HepG2 (cell line): Measurements from ENCODE around the gene ASIC3. TPM values are rescaled to one million over a fixed set of nuclear protein-coding genes. Genes with fewer than 3 reads are reported as not detected.

Experiments used
- ATF7-NPFF ChIP-seq: sonication (generic); formaldehyde crosslinking; IDR thresholded peaks from 2 replicates; pipeline ENCODE4 v1.8.1; 2023; ENCODE audit warnings: mild to moderate bottlenecking, low read depth, missing genetic modification reagents, moderate library complexity
- CBX1 ChIP-seq: IDR thresholded peaks from one replicate; pipeline ENCODE4 v1.6.1; 2016; ENCODE audit warnings: antibody characterized with exemption, low read depth
- DNMT3B ChIP-seq: conservative IDR thresholded peaks from 2 replicates; pipeline ENCODE4 v1.6.1; 2016; ENCODE audit warnings: missing biosample characterization, control low read depth
- EEA1 ChIP-seq: sonication (generic); formaldehyde crosslinking; IDR thresholded peaks from 2 replicates; pipeline ENCODE4 v1.5.1; 2020; ENCODE audit warnings: mild to moderate bottlenecking, missing genetic modification reagents, borderline replicate concordance
- ESRRA ChIP-seq: sonication (generic); formaldehyde crosslinking; IDR thresholded peaks from 2 replicates; pipeline ENCODE4 v1.5.1; 2020; ENCODE audit warnings: mild to moderate bottlenecking, low read depth, missing genetic modification reagents
- ETV6 ChIP-seq: sonication (generic); formaldehyde crosslinking; conservative IDR thresholded peaks from 2 replicates; pipeline ENCODE4 v1.4.0; 2020; ENCODE audit warnings: missing genetic modification reagents
- FOXA1 ChIP-seq, 2 experiments: fragments of 450-650 bp in 1 of 2; sonication (generic) in 1 of 2; formaldehyde crosslinking in 1 of 2; IDR thresholded peaks; 2 replicates each; pipeline versions ENCODE4 v1.4.0 to v1.6.1; 2016 to 2020; ENCODE audit warnings: missing genetic modification reagents in 1 of 2
- GATAD1 ChIP-seq: IDR thresholded peaks from 2 replicates; pipeline ENCODE4 v1.6.1; 2016; ENCODE audit warnings: missing genetic modification reagents, missing compliant biosample characterization
- HMG20A ChIP-seq: IDR thresholded peaks from 2 replicates; pipeline ENCODE4 v1.6.1; 2016; ENCODE audit warnings: borderline replicate concordance
- KLF11 ChIP-seq: IDR thresholded peaks from 2 replicates; pipeline ENCODE4 v1.6.1; 2016; ENCODE audit warnings: missing compliant biosample characterization
- NCOA2 ChIP-seq: sonication (generic); formaldehyde crosslinking; IDR thresholded peaks from 2 replicates; pipeline ENCODE4 v1.8.0; 2022; ENCODE audit warnings: inconsistent platforms
- RBFOX2 ChIP-seq: fragments of 200-400 bp; formaldehyde crosslinking; IDR thresholded peaks from 2 replicates; pipeline ENCODE4 v1.6.1; 2017; ENCODE audit warnings: low read depth, mild to moderate bottlenecking, low read length
- RBM39 ChIP-seq: fragments of 200-400 bp; formaldehyde crosslinking; IDR thresholded peaks from one replicate; pipeline ENCODE4 v1.6.1; 2018; ENCODE audit warnings: antibody characterized with exemption, mild to moderate bottlenecking, low read depth, low read length; ENCODE audit not compliant: poor library complexity, severe bottlenecking
- SIN3A ChIP-seq: IDR thresholded peaks from 2 replicates; pipeline ENCODE4 v1.6.1; 2011; ENCODE audit warnings: low read depth, mild to moderate bottlenecking, control low read depth, low read length, borderline replicate concordance
- SOX6 ChIP-seq, 2 experiments: fragments of 450-650 bp in 1 of 2; sonication (generic) in 1 of 2; formaldehyde crosslinking in 1 of 2; IDR thresholded peaks; 2 replicates each; pipeline versions ENCODE4 v1.4.0 to v1.6.1; 2017 to 2020; ENCODE audit warnings: antibody characterized with exemption in 1 of 2, mild to moderate bottlenecking in 1 of 2, missing genetic modification reagents in 1 of 2
- YEATS4 ChIP-seq: sonication (generic); formaldehyde crosslinking; IDR thresholded peaks from 2 replicates; pipeline ENCODE4 v1.4.0; 2020; ENCODE audit warnings: missing genetic modification reagents, borderline replicate concordance
- ZNF253 ChIP-seq: sonication (generic); formaldehyde crosslinking; IDR thresholded peaks from 2 replicates; pipeline ENCODE4 v1.8.0; 2022; ENCODE audit warnings: mild to moderate bottlenecking, missing genetic modification reagents, borderline replicate concordance
- ZNF430 ChIP-seq: sonication (generic); formaldehyde crosslinking; IDR thresholded peaks from 2 replicates; pipeline ENCODE4 v1.9.0; 2021; ENCODE audit warnings: mild to moderate bottlenecking, missing genetic modification reagents
- ZNF615 ChIP-seq: sonication (generic); formaldehyde crosslinking; IDR thresholded peaks from 2 replicates; pipeline ENCODE4 v1.5.0; 2020; ENCODE audit warnings: mild to moderate bottlenecking, missing genetic modification reagents, borderline replicate concordance
- ZNF724P ChIP-seq: sonication (generic); formaldehyde crosslinking; IDR thresholded peaks from 2 replicates; pipeline ENCODE4 v1.8.0; 2022; ENCODE audit warnings: missing genetic modification reagents, borderline replicate concordance
- ZNF816 ChIP-seq: sonication (generic); formaldehyde crosslinking; IDR thresholded peaks from 2 replicates; pipeline ENCODE4 v1.8.0; 2022; ENCODE audit warnings: missing genetic modification reagents, mild to moderate bottlenecking, borderline replicate concordance
- polyA plus RNA-seq, 8 experiments: library from polyadenylated mRNA; depleted of rRNA in 3 of 8; stranded (reverse) in 7 of 8; unstranded in 1 of 8; fragments of >200 nt; fragmentation: Illumina TruSeq in 4 of 8; extraction: Trizol in 4 of 8; gene quantifications; 2 replicates each; pipeline versions ENCODE4 v1.2.1 to v1.2.3, GENCODE V29; 2011 to 2016; ENCODE audit warnings: low read depth in 4 of 8, missing spikeins in 1 of 8, mixed read lengths in 1 of 8; ENCODE audit not compliant: insufficient read depth in 1 of 8
- total RNA-seq, 5 experiments: library from RNA; depleted of rRNA; stranded (reverse); fragments of >200 nt; fragmentation: Illumina TruSeq; extraction: Trizol; gene quantifications; 2 replicates each; pipeline ENCODE4 v1.2.3, GENCODE V29; 2016; ENCODE audit warnings: low read depth in 1 of 5
- TF ChIP-seq, protein P1 (sequence below): sonication (generic); formaldehyde crosslinking; conservative IDR thresholded peaks from 2 replicates; pipeline ENCODE4 v1.4.0; 2020; ENCODE audit warnings: missing genetic modification reagents
- TF ChIP-seq, protein P2 (sequence below): sonication (generic); formaldehyde crosslinking; IDR thresholded peaks from 2 replicates; pipeline ENCODE4 v1.8.1; 2023; ENCODE audit warnings: mild to moderate bottlenecking, inconsistent platforms, moderate library complexity, missing genetic modification reagents, borderline replicate concordance
- TF ChIP-seq, protein P3 (sequence below): IDR thresholded peaks from 2 replicates; pipeline ENCODE4 v1.6.1; 2016; ENCODE audit warnings: low read depth

The ASIC3 gene
- total and polyA plus RNA-seq, 2 of the 13 experiments (the other 11 are each of a cell fraction or from before 2014, with no cell fraction given) = 0.51 TPM; not detected in 1

DNA sequence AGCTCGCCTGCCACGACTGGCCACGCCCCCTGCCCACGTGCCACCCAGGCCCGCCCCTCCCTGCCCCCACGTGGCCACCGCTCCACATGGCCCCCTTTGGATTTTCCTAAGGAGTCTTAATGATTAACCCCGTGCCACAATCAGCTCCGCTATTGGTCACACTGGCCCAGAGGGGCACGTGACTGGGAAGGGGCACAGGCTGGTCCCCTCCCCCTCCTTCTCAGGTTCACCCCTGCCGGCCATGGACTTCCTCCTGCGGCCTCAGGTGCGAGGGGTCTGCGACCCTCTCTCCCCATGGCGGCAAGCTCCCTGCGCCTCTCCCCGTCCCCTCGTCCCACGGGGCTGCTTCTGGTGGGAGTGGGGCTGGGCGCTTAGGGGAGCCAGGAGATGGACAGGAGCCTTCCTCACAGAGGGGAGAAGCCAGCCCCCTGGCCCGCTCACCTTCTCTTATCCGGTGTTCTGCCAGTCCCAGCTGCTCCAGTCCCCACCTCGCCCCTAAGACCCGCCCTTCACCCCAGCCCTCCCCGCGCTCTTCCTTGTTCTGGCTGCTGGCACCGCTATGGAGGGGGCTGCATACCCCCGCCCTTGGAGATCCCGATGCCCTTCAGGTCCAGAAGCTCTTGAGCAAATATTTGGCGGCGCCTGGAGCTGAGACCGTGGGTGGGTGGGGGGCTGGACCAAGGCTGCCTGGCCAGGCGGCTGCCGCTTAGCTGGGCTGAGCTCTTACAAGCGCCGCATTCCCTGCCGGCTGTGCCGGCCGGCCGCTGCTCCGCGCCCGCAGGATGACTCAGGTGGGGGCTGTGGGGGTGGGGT is 14.3 kb downstream of the ASIC3 start (continued):
- no peak for TF ChIP-seq ZNF615 (CRISPR knock-in tag)
- TF ChIP-seq ESRRA (CRISPR knock-in tag) = peak; percentile 43
- peak; percentile 79 for TF ChIP-seq RBFOX2
- TF ChIP-seq HMG20A (CRISPR knock-in tag) = no peak
- peak; percentile 66; the same call in 1 of the 2 replicates for TF ChIP-seq SIN3A
- TF ChIP-seq ETV6 = no peak
- 0 out of 2 replicates have a peak, but pooled peaks have one; percentile 17 for TF ChIP-seq NCOA2
- TF ChIP-seq ZNF816 = no peak
- TF ChIP-seq, protein P1, sequence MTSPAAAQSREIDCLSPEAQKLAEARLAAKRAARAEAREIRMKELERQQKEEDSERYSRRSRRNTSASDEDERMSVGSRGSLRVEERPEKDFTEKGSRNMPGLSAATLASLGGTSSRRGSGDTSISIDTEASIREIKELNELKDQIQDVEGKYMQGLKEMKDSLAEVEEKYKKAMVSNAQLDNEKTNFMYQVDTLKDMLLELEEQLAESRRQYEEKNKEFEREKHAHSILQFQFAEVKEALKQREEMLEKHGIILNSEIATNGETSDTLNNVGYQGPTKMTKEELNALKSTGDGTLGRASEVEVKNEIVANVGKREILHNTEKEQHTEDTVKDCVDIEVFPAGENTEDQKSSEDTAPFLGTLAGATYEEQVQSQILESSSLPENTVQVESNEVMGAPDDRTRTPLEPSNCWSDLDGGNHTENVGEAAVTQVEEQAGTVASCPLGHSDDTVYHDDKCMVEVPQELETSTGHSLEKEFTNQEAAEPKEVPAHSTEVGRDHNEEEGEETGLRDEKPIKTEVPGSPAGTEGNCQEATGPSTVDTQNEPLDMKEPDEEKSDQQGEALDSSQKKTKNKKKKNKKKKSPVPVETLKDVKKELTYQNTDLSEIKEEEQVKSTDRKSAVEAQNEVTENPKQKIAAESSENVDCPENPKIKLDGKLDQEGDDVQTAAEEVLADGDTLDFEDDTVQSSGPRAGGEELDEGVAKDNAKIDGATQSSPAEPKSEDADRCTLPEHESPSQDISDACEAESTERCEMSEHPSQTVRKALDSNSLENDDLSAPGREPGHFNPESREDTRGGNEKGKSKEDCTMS (CRISPR knock-in tag) = no peak
- peak; percentile 74; the same call in 1 of the 2 replicates for TF ChIP-seq YEATS4 (CRISPR knock-in tag)
- TF ChIP-seq KLF11 (CRISPR knock-in tag) = peak; percentile 61; the same call in 1 of the 2 replicates
- TF ChIP-seq ZNF724P (CRISPR knock-in tag) = 0 out of 2 replicates have a peak, but pooled peaks have one; percentile 26
- peak; percentile 78; the same call in 1 of the 2 replicates for TF ChIP-seq ATF7-NPFF
- no peak for TF ChIP-seq FOXA1 (IDR thresholded peaks at IDR 0.05)
- peak; percentile 7; the same call in 1 of the 2 replicates for TF ChIP-seq FOXA1 (CRISPR knock-in tag; IDR thresholded peaks at IDR 0.05)
- TF ChIP-seq, protein P2, sequence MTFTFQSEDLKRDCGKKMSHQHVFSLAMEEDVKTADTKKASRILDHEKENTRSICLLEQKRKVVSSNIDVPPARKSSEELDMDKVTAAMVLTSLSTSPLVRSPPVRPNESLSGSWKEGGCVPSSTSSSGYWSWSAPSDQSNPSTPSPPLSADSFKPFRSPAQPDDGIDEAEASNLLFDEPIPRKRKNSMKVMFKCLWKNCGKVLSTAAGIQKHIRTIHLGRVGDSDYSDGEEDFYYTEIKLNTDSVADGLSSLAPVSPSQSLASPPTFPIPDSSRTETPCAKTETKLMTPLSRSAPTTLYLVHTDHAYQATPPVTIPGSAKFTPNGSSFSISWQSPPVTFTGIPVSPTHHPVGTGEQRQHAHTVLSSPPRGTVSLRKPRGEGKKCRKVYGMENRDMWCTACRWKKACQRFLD (CRISPR knock-in tag) = 0 out of 2 replicates have a peak, but pooled peaks have one; percentile 36
- TF ChIP-seq DNMT3B = no peak
- no peak for TF ChIP-seq SOX6 (IDR thresholded peaks at IDR 0.05)
- peak; percentile 59 for TF ChIP-seq SOX6 (CRISPR knock-in tag; IDR thresholded peaks at IDR 0.05)
- no peak for TF ChIP-seq ZNF253 (CRISPR knock-in tag)
- TF ChIP-seq, protein P3, sequence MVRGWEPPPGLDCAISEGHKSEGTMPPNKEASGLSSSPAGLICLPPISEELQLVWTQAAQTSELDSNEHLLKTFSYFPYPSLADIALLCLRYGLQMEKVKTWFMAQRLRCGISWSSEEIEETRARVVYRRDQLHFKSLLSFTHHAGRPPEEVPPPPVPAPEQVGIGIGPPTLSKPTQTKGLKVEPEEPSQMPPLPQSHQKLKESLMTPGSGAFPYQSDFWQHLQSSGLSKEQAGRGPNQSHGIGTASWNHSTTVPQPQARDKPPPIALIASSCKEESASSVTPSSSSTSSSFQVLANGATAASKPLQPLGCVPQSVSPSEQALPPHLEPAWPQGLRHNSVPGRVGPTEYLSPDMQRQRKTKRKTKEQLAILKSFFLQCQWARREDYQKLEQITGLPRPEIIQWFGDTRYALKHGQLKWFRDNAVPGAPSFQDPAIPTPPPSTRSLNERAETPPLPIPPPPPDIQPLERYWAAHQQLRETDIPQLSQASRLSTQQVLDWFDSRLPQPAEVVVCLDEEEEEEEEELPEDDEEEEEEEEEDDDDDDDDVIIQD (CRISPR knock-in tag) = 0 out of 2 replicates have a peak, but pooled peaks have one; percentile 15
- TF ChIP-seq RBM39 = peak; percentile 51
- peak; percentile 25; the same call in 1 of the 2 replicates for TF ChIP-seq ZNF430
- TF ChIP-seq EEA1 (CRISPR knock-in tag) = 0 out of 2 replicates have a peak, but pooled peaks have one; percentile 52
- 0 out of 2 replicates have a peak, but pooled peaks have one; percentile 54 for TF ChIP-seq GATAD1 (CRISPR knock-in tag)
- no peak for TF ChIP-seq CBX1
